GM15510 (cell line): ENCODE data around the gene CCSAP.

Source experiments
- POLR2A ChIP-seq: IDR thresholded peaks from 3 replicates; pipeline ENCODE4 v1.6.1; 2011; ENCODE audit warnings: borderline replicate concordance; ENCODE audit not compliant: insufficient read length; ENCODE audit errors: extremely low read depth

Gene CCSAP

GRCh38 chr1:229342656-229343569 is at the start of gene CCSAP:
Gene CCSAP (minus strand): TSS chr1:229343047. CDS start chr1:229342465, 582 bp downstream.
- peak; percentile 54 for TF ChIP-seq POLR2A

- TF ChIP-seq POLR2A: no peak
Measured at GRCh38 chr1:229390130-229390529, 47.3 kb upstream of the CCSAP start.

- no peak for TF ChIP-seq POLR2A
Measured at GRCh38 chr1:229388897-229389580, 46.2 kb upstream of the CCSAP start.

- no peak for TF ChIP-seq POLR2A
Measured at GRCh38 chr1:229385853-229386456, 43.1 kb upstream of the CCSAP start.

GRCh38 chr1:229384822-229385221 is 42.0 kb upstream of the CCSAP start:
- no peak for TF ChIP-seq POLR2A

- TF ChIP-seq POLR2A: no peak
Measured at GRCh38 chr1:229383961-229384360, 41.1 kb upstream of the CCSAP start.

- TF ChIP-seq POLR2A: no peak
Measured at GRCh38 chr1:229383188-229383587, 40.3 kb upstream of the CCSAP start.

GRCh38 chr1:229381234-229381633 is 38.4 kb upstream of the CCSAP start:
- TF ChIP-seq POLR2A: no peak

- no peak for TF ChIP-seq POLR2A
Measured at GRCh38 chr1:229380536-229381160, 37.8 kb upstream of the CCSAP start.

- no peak for TF ChIP-seq POLR2A
Measured at GRCh38 chr1:229379846-229380245, 37.0 kb upstream of the CCSAP start.

GRCh38 chr1:229378586-229379367 is 35.9 kb upstream of the CCSAP start:
- TF ChIP-seq POLR2A: no peak

- no peak for TF ChIP-seq POLR2A
Measured at GRCh38 chr1:229377429-229377828, 34.6 kb upstream of the CCSAP start.

- no peak for TF ChIP-seq POLR2A
Measured at GRCh38 chr1:229376521-229376920, 33.7 kb upstream of the CCSAP start.

- TF ChIP-seq POLR2A: no peak
Measured at GRCh38 chr1:229374485-229374884, 31.6 kb upstream of the CCSAP start.
